ENCODE measurements around the gene SENP8. TPM values are rescaled to one million over a fixed set of nuclear protein-coding genes. Genes with fewer than 3 reads are reported as not detected.

SENP8 gene
- total RNA-seq, 1 experiment from 2014 or later: 3.8 TPM

Other genes starting within 250 kb of the SENP8 start
- 29.7 and 40.8 TPM in 2 replicates for gene MYO9A, start 253 bp upstream of the SENP8 start, total RNA-seq (2022)
- 0.42 and 0.93 TPM in 2 replicates for gene GRAMD2A, start 79.4 kb downstream of the SENP8 start, total RNA-seq (2022)
- gene PKM, start 112.8 kb downstream of the SENP8 start, total RNA-seq (2022): 612 and 828 TPM in 2 replicates
- gene PARP6, start 154.2 kb downstream of the SENP8 start, total RNA-seq (2022): 117 TPM in 2 replicates
- gene CELF6, start 201.8 kb downstream of the SENP8 start, total RNA-seq (2022): 0.26 and 0.91 TPM in 2 replicates